GM12878 (cell line): ENCODE data around the gene GRN. TPM values are rescaled to one million over a fixed set of nuclear protein-coding genes. Genes with fewer than 3 reads are reported as not detected.

Experiments used
- ASH2L ChIP-seq: fragments of 300-600, 200-600 bp; sonication (generic); IDR thresholded peaks from 2 replicates; pipeline ENCODE4 v1.6.1; 2017; ENCODE audit warnings: low read depth, mild to moderate bottlenecking, borderline replicate concordance
- ATF3 ChIP-seq: IDR thresholded peaks from 2 replicates; pipeline ENCODE4 v1.6.1; 2011; ENCODE audit warnings: low read depth, mild to moderate bottlenecking, low read length, moderate library complexity, borderline replicate concordance; ENCODE audit errors: extremely low read depth
- BHLHE40 ChIP-seq, 2 experiments: fragments of 450-650 bp in 1 of 2; IDR thresholded peaks; 2 replicates each; pipeline ENCODE4 v1.6.1; 2011 to 2017; ENCODE audit warnings: low read depth in 2 of 2, borderline replicate concordance in 1 of 2, improper control_type of control experiment in 1 of 2, low read length in 1 of 2, mild to moderate bottlenecking in 1 of 2
- CBX5 ChIP-seq: sonication (generic); IDR thresholded peaks from 2 replicates; pipeline ENCODE4 v1.6.1; 2016; ENCODE audit warnings: low read depth, moderate library complexity, mild to moderate bottlenecking, inconsistent platforms
- CHD4 ChIP-seq: fragments of 200-600 bp; sonication (generic); IDR thresholded peaks from 2 replicates; pipeline ENCODE4 v1.6.1; 2016; ENCODE audit warnings: mild to moderate bottlenecking
- CREB1 ChIP-seq: IDR thresholded peaks from 2 replicates; pipeline ENCODE4 v1.6.1; 2012; ENCODE audit warnings: low read depth, mild to moderate bottlenecking, inconsistent platforms
- DPF2 ChIP-seq: fragments of 450-650 bp; IDR thresholded peaks from 2 replicates; pipeline ENCODE4 v1.6.1; 2017; ENCODE audit warnings: mild to moderate bottlenecking
- GATAD2B ChIP-seq: fragments of 450-650 bp; conservative IDR thresholded peaks from 2 replicates; pipeline ENCODE4 v1.6.1; 2017; ENCODE audit warnings: low read depth, mild to moderate bottlenecking, moderate library complexity
- HDAC6 ChIP-seq: fragments of 200-600 bp; sonication (generic); IDR thresholded peaks from one replicate; pipeline ENCODE4 v1.8.0; 2017; ENCODE audit warnings: antibody characterized with exemption; ENCODE audit not compliant: unreplicated experiment
- HDGF ChIP-seq: fragments of 450-650 bp; IDR thresholded peaks from 2 replicates; pipeline ENCODE4 v1.6.1; 2016; ENCODE audit warnings: antibody characterized with exemption
- IKZF1 ChIP-seq: fragments of 450-650 bp; conservative IDR thresholded peaks from 2 replicates; pipeline ENCODE4 v1.6.1; 2017; ENCODE audit warnings: antibody characterized with exemption, mild to moderate bottlenecking
- JUND ChIP-seq: IDR thresholded peaks from 2 replicates; pipeline ENCODE4 v1.6.1; 2012; ENCODE audit warnings: low read depth, mild to moderate bottlenecking, low read length, improper control_type of control experiment, moderate library complexity
- MEF2A ChIP-seq: IDR thresholded peaks from 2 replicates; pipeline ENCODE4 v1.6.1; 2011; ENCODE audit warnings: low read depth, mild to moderate bottlenecking, low read length, moderate library complexity; ENCODE audit not compliant: insufficient read depth
- MXI1 ChIP-seq: fragments of 150-350 bp; IDR thresholded peaks from 2 replicates; pipeline ENCODE4 v1.6.1; 2011; ENCODE audit warnings: low read depth, mild to moderate bottlenecking, inconsistent platforms, low read length, improper control_type of control experiment
- MYB ChIP-seq: fragments of 150-350 bp; IDR thresholded peaks from 2 replicates; pipeline ENCODE4 v1.6.1; 2014; ENCODE audit warnings: mild to moderate bottlenecking, low read depth, low read length, borderline replicate concordance
- NBN ChIP-seq: fragments of 450-650 bp; IDR thresholded peaks from 2 replicates; pipeline ENCODE4 v1.6.1; 2016
- PKNOX1 ChIP-seq: fragments of 450-650 bp; IDR thresholded peaks from 2 replicates; pipeline ENCODE4 v1.6.1; 2016; ENCODE audit warnings: mild to moderate bottlenecking
- POLR2A ChIP-seq: IDR thresholded peaks from 2 replicates; pipeline ENCODE4 v1.6.1; 2011; ENCODE audit warnings: low read depth, mild to moderate bottlenecking, low read length
- SKIL ChIP-seq: fragments of 450-650 bp; IDR thresholded peaks from 2 replicates; pipeline ENCODE4 v1.6.1; 2017; ENCODE audit warnings: mild to moderate bottlenecking, low read depth, inconsistent platforms; ENCODE audit not compliant: poor library complexity, severe bottlenecking
- SMARCA5 ChIP-seq: fragments of 450-650 bp; IDR thresholded peaks from 2 replicates; pipeline ENCODE4 v1.6.1; 2017; ENCODE audit warnings: mild to moderate bottlenecking
- TCF3 ChIP-seq: IDR thresholded peaks from 2 replicates; pipeline ENCODE4 v1.6.1; 2012; ENCODE audit warnings: low read depth, mild to moderate bottlenecking, low read length, borderline replicate concordance; ENCODE audit not compliant: insufficient read depth
- USF2 ChIP-seq: IDR thresholded peaks from 2 replicates; pipeline ENCODE4 v1.6.1; 2011; ENCODE audit warnings: low read depth, low read length, improper control_type of control experiment, borderline replicate concordance
- YY1 ChIP-seq: IDR thresholded peaks from 2 replicates; pipeline ENCODE4 v1.6.1; 2011; ENCODE audit warnings: low read depth, mild to moderate bottlenecking, low read length
- ZSCAN29 ChIP-seq: fragments of 450-650 bp; IDR thresholded peaks from 2 replicates; pipeline ENCODE4 v1.6.1; 2017; ENCODE audit warnings: mild to moderate bottlenecking, moderate library complexity
- polyA plus RNA-seq, 11 experiments: library from polyadenylated mRNA; depleted of rRNA in 4 of 11; unstranded in 6 of 11; stranded (reverse) in 5 of 11; fragments of >200 nt; fragmentation: Nextera tagmentation in 4 of 11; fragmentation: Illumina TruSeq in 1 of 11; extraction: Ambion mirVana in 4 of 11; extraction: Trizol in 1 of 11; gene quantifications; 1 replicate in 1 of 11; 2 replicates in 10 of 11; pipeline versions ENCODE4 v1.2.1 to v1.2.3, GENCODE V29; 2011 to 2016; ENCODE audit warnings: inconsistent platforms in 2 of 11, missing spikeins in 2 of 11, low read depth in 1 of 11
- total RNA-seq, 4 experiments: library from RNA; depleted of rRNA in 3 of 4; stranded (reverse); fragments of >200 nt in 3 of 4; fragmentation: Illumina TruSeq in 1 of 4; extraction: Trizol in 1 of 4; gene quantifications; 2 replicates each; pipeline versions ENCODE4 v1.2.1 to v1.2.3, GENCODE V29; 2013 to 2021

The GRN gene
- total and polyA plus RNA-seq, 10 of the 15 experiments (the other 5 are each of a cell fraction or from before 2014, with no cell fraction given), result 22.3 to 389 (median 139) TPM

GRCh38 chr17:44348234-44348987 is 3.3 kb downstream of the GRN start (continued):
- TF ChIP-seq SKIL (peak; percentile 81), HDAC6 (no peak), ATF3 (peak; percentile 44; the same call in 1 of the 2 replicates), CBX5 (no peak), MXI1 (peak; percentile 96), MEF2A (peak; percentile 57; the same call in 1 of the 2 replicates), ZSCAN29 (peak; percentile 75; the same call in 1 of the 2 replicates), CREB1 (peak; percentile 47), ASH2L (no peak), DPF2 (peak; percentile 98), USF2 (peak; percentile 71), NBN (peak; percentile 49; the same call in 1 of the 2 replicates), PKNOX1 (peak; percentile 47; the same call in 1 of the 2 replicates), JUND (peak; percentile 69; the same call in 1 of the 2 replicates), SMARCA5 (peak; percentile 41; the same call in 1 of the 2 replicates), YY1 (no peak), CHD4 (no peak), TCF3 (peak; percentile 85), BHLHE40 (IDR thresholded peaks at IDR 0.05; ENCODE audit: borderline replicate concordance in 1 of 2, low read depth in 2 of 2, low read length in 1 of 2) (peak; percentile 74 to 81), POLR2A (peak; percentile 62), HDGF (no peak), MYB (no peak), IKZF1 (peak; percentile 97), GATAD2B (peak; percentile 90)
